Astrocyte (in vitro differentiated cells and primary cell): ENCODE measurements around the gene IL17C.

Experiments
- CTCF ChIP-seq: IDR thresholded peaks from 2 replicates; pipeline ENCODE4 v1.5.1; 2011; ENCODE audit warnings: low read depth, mild to moderate bottlenecking, inconsistent platforms, low read length, moderate library complexity; ENCODE audit not compliant: insufficient read depth
- EZH2 ChIP-seq: IDR thresholded peaks from 2 replicates; pipeline ENCODE4 v1.6.1; 2012; ENCODE audit warnings: mild to moderate bottlenecking, low read length, inconsistent platforms; ENCODE audit not compliant: insufficient read depth

GRCh38 chr16:88665148-88665547 lies 26.8 kb downstream of the IL17C start:
- TF ChIP-seq EZH2 (no peak), CTCF (no peak)
